HUDEP-2 (cell line): ENCODE data around the gene ZMYND8.

ENCODE experiments used
- DNase-seq, 76 experiments: peaks; one replicate each; lab custom pipeline; 2025; ENCODE audit not compliant: unreplicated experiment in 76 of 76; lab: John Stamatoyannopoulos, UW

ZMYND8 gene

GRCh38 chr20:47335251-47336128 lies 21.0 kb downstream of the ZMYND8 start:
- DNase-seq = no peak

DNA sequence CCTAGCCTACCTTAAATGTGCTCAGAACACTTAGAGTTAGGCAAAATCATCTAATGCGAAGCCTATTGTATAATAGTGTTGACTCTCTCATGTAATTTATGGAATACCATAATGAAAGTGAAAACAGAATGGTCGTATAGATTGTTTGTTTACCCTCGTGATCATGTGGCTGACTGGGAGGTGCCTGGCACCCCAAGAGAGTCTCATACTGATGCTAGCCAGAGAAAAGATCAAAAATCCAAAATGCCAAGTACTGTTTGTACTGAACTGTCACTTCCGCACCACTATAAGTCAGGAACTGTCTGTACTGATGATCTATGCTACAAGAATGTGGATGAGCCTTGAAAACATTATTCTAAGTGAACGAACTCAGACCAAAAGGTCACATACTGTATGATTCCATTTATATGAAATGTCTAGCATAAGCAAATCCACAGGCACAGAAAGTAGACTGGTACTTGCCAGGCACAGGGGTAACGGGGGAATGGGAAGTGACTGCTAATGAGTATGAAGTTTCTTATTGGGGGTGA lies 22.4 kb downstream of the ZMYND8 start:
- no peak for DNase-seq

GRCh38 chr20:47332381-47333206 lies 23.9 kb downstream of the ZMYND8 start:
- no peak for DNase-seq

DNA sequence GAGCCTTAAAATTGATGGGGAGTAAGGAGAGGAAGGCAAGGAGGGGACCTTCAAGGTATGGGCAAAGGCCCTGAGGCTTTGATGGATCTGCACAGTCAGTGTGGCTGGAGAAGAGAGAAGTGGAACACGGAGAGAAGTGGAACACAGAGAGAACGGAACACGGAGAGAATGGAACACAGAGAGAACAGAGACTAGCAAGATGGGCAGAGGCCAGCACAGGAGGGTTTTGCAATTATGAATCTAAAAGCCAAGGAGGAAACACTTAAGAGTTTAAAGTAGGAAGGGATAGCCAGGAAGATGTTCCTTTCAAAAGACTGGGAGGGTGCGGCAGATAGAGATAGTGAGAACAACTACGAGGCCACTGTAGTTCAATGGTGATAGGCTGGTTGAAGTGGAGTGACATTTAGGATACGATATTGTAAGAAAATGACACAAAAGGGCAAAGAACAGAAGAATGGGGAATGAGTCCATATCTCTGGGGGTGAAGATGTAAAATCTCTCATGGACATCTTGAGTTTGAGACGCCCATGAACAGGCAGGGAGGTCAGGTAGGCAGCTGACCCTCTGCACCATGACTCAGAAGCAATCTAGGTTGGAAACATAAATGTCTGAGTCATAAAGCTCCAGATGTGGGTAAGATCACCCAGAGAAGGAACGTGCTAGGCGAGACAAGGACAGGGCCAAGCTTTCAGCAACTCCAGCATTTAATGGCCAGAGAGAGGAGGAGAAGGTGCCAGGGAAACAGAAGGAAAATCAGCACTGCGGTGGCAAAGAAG lies 25.4 kb downstream of the ZMYND8 start:
- peak in 69 of 76 experiments; percentile 14 to 87 (median 63) for DNase-seq

DNA sequence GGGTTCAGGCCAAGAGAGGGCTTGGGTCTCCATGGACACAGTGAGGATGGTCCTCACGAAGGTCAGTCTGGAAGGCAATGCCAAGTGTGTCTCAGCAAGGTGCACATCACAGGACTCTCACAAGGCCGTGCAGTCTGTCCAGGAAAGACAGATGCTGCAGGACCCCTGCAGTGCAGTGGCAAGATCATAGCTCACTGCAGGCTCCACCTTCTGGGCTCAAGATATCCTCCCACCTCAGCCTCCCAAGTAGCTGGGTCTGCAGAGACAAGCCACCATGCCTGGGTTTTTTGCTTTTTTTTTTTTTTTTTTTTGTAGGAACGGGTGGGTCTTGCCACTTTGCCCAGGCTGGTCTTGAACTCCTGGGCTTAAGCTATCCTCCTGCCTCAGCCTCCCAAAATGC lies 26.4 kb downstream of the ZMYND8 start:
- peak in 1 of 76 experiments; percentile 26 for DNase-seq

DNA sequence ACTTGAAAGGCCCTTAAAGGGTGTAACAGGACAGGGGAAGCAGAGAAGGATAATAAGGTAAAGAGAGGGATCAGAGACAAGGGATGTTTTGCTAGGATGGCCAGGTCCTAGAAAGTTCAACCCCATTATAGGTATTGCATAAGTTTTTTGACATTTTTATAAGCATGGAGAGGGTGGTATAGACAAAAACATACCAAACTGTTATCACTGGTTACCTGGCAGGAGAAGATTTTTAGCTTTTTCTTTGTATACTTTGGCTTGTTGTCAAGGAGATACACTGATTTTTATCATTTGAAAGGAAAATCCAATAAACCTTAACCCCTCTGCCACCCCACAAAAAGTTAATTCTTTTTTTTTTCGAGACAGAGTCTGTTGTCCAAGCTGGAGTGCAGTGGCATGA lies 28.4 kb downstream of the ZMYND8 start:
- DNase-seq = no peak

- DNase-seq = no peak
Observed at GRCh38 chr20:47327711-47328110, 28.8 kb downstream of the ZMYND8 start.

DNA sequence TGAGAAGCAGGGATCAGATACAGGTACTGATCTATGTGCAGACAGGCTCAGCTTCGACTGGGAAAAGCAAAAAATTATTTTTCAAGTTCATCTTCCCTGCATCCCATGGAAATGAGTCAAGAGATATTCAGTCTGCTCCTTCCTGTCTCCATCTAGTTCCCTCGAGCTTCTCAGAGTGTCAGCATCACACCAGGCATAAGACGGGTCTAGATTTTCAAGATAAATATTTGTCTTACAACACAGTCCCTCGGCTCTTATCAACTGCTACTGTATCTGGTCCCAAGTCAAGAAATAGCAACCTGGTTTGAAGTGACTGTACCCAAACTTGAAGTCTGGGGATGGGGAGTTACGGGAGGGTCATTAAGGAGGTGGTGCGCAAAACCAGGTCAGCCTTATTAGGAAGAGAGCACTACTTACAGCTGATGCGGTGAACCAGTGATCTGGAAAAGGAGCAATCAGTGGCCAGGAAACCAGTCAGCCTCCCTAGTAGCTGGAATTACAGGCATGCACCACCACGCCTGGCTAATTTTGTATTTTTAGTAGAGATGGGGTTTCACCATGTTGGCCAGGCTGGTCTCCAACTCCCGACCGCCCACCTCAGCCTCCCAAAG lies 29.7 kb downstream of the ZMYND8 start:
- no peak for DNase-seq

DNA sequence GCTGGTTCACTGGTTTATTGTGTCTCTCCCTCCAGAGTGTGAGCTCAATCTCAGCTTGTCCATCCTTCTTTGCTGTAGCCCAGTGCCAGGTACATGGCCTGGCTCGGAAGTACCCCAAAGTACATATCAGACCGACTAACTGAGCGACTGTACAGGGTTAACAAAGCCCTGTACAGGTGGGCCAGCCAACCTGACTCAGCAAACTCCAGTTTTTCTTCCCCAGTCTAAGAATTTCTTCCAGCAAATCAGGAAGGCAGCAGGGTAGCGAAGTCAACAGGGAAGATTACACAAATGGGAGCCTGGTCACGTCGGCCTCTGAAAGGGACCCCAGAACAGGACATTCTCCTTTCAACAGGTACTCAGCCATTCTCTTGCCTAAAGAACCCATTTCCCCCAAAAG lies 31.3 kb downstream of the ZMYND8 start:
- no peak for DNase-seq

GRCh38 chr20:47320990-47321805 lies 35.3 kb downstream of the ZMYND8 start:
- no peak for DNase-seq

GRCh38 chr20:47319517-47320252 lies 36.8 kb downstream of the ZMYND8 start:
- peak in 1 of 76 experiments; percentile 6 for DNase-seq

GRCh38 chr20:47318586-47319516 lies 37.6 kb downstream of the ZMYND8 start:
- peak in 22 of 76 experiments; percentile 4 to 55 (median 26) for DNase-seq

GRCh38 chr20:47318027-47318585 lies 38.4 kb downstream of the ZMYND8 start:
- no peak for DNase-seq

- peak in 57 of 76 experiments; percentile 11 to 74 (median 43) for DNase-seq
Observed at GRCh38 chr20:47317127-47317895, 39.2 kb downstream of the ZMYND8 start.

DNA sequence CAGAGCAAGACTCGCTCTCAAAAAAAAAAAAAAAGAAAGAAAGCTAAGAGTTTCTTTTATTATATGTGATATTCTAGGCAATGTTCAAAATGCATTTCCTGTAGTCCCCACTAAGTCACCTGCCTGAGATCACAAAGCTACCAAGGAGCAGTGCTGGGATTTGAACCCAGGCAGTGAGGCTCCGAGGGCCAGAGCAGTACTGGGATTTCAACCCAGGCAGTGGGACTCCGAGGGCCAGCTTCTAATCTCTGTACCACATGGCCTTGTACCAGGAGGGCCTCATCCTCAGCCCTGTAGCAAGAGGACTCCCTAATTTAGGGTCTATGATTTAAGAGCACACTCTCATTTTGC lies 39.7 kb downstream of the ZMYND8 start:
- no peak for DNase-seq

- peak in 44 of 76 experiments; percentile 4 to 67 (median 29) for DNase-seq
Observed at GRCh38 chr20:47315339-47316056, 41.0 kb downstream of the ZMYND8 start.
